Smooth muscle cell (in vitro differentiated cells): ENCODE results near the gene STUM. TPM values are rescaled to one million over a fixed set of nuclear protein-coding genes. Genes with fewer than 3 reads are reported as not detected.

ENCODE experiments used
- DNase-seq: peaks from one replicate; lab custom pipeline; 2025; ENCODE audit not compliant: unreplicated experiment; lab: John Stamatoyannopoulos, UW
- H2AFZ ChIP-seq: fragments of 200-600 bp; sonication (generic); 2 replicates; pipeline ENCODE4 v1.6.0; 2016; ENCODE audit warnings: antibody characterized with exemption, low read depth, mild to moderate bottlenecking
- H3F3A ChIP-seq: fragments of 200-600 bp; sonication (generic); 2 replicates; pipeline ENCODE4 v1.6.0; 2017; ENCODE audit warnings: antibody characterized with exemption, low read depth
- H3K27ac ChIP-seq: fragments of 200-600 bp; sonication (generic); 2 replicates; pipeline ENCODE4 v1.5.1; 2016; ENCODE audit warnings: low read depth, mild to moderate bottlenecking
- H3K27me3 ChIP-seq: fragments of 200-600 bp; sonication (generic); 2 replicates; pipeline ENCODE4 v1.6.1; 2016; ENCODE audit warnings: low read depth, mild to moderate bottlenecking
- H3K36me3 ChIP-seq: fragments of 200-600 bp; sonication (generic); 2 replicates; pipeline ENCODE4 v1.5.1; 2016; ENCODE audit warnings: low read depth
- H3K4me1 ChIP-seq: fragments of 200-600 bp; sonication (generic); 2 replicates; pipeline ENCODE4 v1.5.1; 2016; ENCODE audit warnings: low read depth
- H3K4me2 ChIP-seq: fragments of 200-600 bp; sonication (generic); 2 replicates; pipeline ENCODE4 v1.6.0; 2016; ENCODE audit warnings: mild to moderate bottlenecking
- H3K4me3 ChIP-seq: fragments of 200-600 bp; sonication (generic); 2 replicates; pipeline ENCODE4 v1.5.1; 2016; ENCODE audit warnings: mild to moderate bottlenecking
- H3K79me2 ChIP-seq: fragments of 200-600 bp; sonication (generic); 2 replicates; pipeline ENCODE4 v1.6.0; 2016; ENCODE audit warnings: low read depth, mild to moderate bottlenecking
- H3K9ac ChIP-seq: fragments of 200-600 bp; sonication (generic); 2 replicates; pipeline ENCODE4 v1.6.0; 2016; ENCODE audit warnings: low read depth
- H3K9me3 ChIP-seq: fragments of 200-600 bp; sonication (generic); replicated peaks from 2 replicates; pipeline ENCODE4 v1.5.1; 2016; ENCODE audit warnings: low read depth
- H4K20me1 ChIP-seq: fragments of 200-600 bp; sonication (generic); 2 replicates; pipeline ENCODE4 v1.6.0; 2016; ENCODE audit warnings: low read depth
- WGBS: methylation state at CpG from one replicate; pipeline ENCODE4 v1.1.7; 2016; ENCODE audit warnings: low lambda C conversion rate; 5-methylcytosine and 5-hydroxymethylcytosine counted together
- polyA plus RNA-seq: library from polyadenylated mRNA; unstranded; fragments of >200 nt; fragmentation: Nextera tagmentation; extraction: Ambion mirVana; gene quantifications from 2 replicates; pipeline ENCODE4 v1.2.1, GENCODE V29; 2016
- total RNA-seq: library from RNA; depleted of rRNA; stranded (reverse); fragments of >200 nt; gene quantifications from 2 replicates; pipeline ENCODE4 v1.2.3, GENCODE V29; 2014
- TF ChIP-seq, protein P1 (sequence below): fragments of 200-600 bp; sonication (generic); IDR thresholded peaks from 2 replicates; pipeline ENCODE4 v1.5.1; 2017; ENCODE audit warnings: borderline replicate concordance, mild to moderate bottlenecking, antibody characterized with exemption; ENCODE audit not compliant: insufficient read depth, poor library complexity, severe bottlenecking

STUM gene
- total and polyA plus RNA-seq, 2 experiments from 2014 or later: 0.04 TPM; not detected in 1

DNA sequence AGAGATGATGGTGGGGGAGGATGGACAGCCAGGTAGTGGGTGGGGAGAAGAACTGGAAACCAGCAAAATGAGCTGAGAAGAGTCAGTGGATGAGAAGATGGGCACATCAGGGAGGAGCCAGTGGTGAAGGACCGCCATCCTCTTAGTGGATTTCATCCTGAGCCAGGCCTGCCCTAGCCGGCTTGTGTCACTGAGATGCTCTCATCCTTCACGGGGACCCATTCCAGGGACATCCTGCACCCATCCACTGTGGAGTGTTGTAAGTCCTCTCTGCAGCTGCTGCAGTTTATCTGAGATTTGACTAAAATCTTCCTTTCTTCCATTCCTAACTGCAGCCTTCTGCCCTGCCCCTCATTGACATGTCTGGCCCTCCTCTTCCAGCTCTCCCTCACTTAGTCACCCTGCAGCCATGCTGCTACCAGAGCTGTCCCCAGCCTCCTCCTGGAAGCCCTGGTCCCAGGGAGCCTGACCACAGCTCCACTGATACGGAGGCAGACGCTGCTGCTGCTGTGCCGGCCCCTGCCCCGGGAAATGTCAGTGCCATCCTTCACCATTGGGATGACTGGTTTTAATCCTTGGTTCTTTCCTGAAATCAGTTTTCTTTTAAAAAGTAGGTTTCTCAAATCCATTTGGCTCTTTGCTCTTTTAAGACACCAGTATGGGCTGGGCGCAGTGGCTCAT lies 33.2 kb downstream of the STUM start:
- no peaks in the 10 kb centered on the region for H3K36me3 ChIP-seq
- WGBS: 79% methylated on average over 8 of the region's 8 CpGs
- H2AFZ ChIP-seq: no peak overlapping the region
- H3K27ac ChIP-seq: no peak overlapping the region
- H3K9ac ChIP-seq: no peak overlapping the region
- no peaks in the 10 kb centered on the region for H4K20me1 ChIP-seq
- H3K4me3 ChIP-seq: no peak overlapping the region
- no peaks in the 10 kb centered on the region for H3K9me3 ChIP-seq
- TF ChIP-seq, protein P1, sequence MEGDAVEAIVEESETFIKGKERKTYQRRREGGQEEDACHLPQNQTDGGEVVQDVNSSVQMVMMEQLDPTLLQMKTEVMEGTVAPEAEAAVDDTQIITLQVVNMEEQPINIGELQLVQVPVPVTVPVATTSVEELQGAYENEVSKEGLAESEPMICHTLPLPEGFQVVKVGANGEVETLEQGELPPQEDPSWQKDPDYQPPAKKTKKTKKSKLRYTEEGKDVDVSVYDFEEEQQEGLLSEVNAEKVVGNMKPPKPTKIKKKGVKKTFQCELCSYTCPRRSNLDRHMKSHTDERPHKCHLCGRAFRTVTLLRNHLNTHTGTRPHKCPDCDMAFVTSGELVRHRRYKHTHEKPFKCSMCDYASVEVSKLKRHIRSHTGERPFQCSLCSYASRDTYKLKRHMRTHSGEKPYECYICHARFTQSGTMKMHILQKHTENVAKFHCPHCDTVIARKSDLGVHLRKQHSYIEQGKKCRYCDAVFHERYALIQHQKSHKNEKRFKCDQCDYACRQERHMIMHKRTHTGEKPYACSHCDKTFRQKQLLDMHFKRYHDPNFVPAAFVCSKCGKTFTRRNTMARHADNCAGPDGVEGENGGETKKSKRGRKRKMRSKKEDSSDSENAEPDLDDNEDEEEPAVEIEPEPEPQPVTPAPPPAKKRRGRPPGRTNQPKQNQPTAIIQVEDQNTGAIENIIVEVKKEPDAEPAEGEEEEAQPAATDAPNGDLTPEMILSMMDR: no peak
- H3K4me1 ChIP-seq: no peaks in the 10 kb centered on the region
- H3K27me3 ChIP-seq: no peaks in the 10 kb centered on the region
- no peak for DNase-seq
- no peaks in the 10 kb centered on the region for H3F3A ChIP-seq
- H3K79me2 ChIP-seq: no peaks in the 10 kb centered on the region
- H3K4me2 ChIP-seq: no peak overlapping the region

DNA sequence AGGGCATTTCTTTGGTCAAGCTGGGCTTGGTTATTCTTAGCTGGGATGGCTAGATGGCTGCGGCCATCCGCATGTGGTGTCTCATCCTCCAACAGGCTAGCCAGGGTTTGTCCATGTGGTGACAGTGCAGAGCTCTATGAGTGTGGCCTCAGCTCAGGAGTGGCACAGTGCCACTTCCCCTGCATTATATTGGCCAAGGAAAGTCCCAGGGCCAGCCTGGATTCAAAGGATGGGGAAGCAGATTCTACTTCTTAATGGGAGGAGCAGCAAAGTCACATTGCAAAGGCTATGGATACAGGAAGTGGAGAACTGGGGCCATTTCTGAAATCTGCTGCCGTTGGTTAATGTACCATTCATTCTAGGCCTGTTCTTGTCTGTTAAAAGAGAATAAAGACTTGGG lies 34.4 kb downstream of the STUM start:
- TF ChIP-seq, protein P1: no peak
- H3K4me2 ChIP-seq: no peak overlapping the region
- WGBS: 91% methylated on average over 3 of the region's 3 CpGs
- H3K27ac ChIP-seq: no peak overlapping the region
- no peaks in the 10 kb centered on the region for H4K20me1 ChIP-seq
- DNase-seq: no peak
- H3K27me3 ChIP-seq: no peaks in the 10 kb centered on the region
- no peaks in the 10 kb centered on the region for H3K9me3 ChIP-seq
- H3K79me2 ChIP-seq: no peaks in the 10 kb centered on the region
- H2AFZ ChIP-seq: no peak overlapping the region
- no peak overlapping the region for H3K9ac ChIP-seq
- H3K4me1 ChIP-seq: no peaks in the 10 kb centered on the region
- no peaks in the 10 kb centered on the region for H3K36me3 ChIP-seq
- no peak overlapping the region for H3K4me3 ChIP-seq
- no peaks in the 10 kb centered on the region for H3F3A ChIP-seq

DNA sequence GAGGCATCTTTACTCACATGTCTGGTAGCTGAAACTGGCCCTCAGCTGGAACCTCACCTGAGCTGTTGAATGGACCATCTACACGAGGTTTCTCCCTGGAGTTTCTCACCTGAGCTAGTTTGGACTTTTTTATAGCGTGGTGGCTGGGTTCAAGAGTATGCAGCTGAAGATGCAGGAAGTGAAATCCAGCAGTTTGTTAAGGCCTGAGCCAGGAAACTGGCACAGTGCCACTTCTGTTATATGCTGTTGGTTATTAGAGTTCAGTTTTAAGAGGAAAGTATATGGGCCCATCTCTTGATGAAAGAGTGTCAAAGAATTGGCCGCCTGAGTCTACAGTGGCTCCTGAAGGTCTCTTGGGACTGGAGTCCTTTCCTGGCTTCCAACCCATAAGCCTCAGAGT lies 35.6 kb downstream of the STUM start:
- H4K20me1 ChIP-seq: no peaks in the 10 kb centered on the region
- no peak overlapping the region for H3K4me2 ChIP-seq
- H3K79me2 ChIP-seq: no peaks in the 10 kb centered on the region
- H3K9ac ChIP-seq: no peak overlapping the region
- DNase-seq: no peak
- H2AFZ ChIP-seq: no peak overlapping the region
- no peaks in the 10 kb centered on the region for H3F3A ChIP-seq
- no peaks in the 10 kb centered on the region for H3K4me1 ChIP-seq
- H3K27ac ChIP-seq: no peak overlapping the region
- no peaks in the 10 kb centered on the region for H3K27me3 ChIP-seq
- TF ChIP-seq, protein P1: no peak
- 91% methylated on average over 3 of the region's 3 CpGs for WGBS
- H3K4me3 ChIP-seq: no peak overlapping the region
- H3K9me3 ChIP-seq: no peaks in the 10 kb centered on the region
- no peaks in the 10 kb centered on the region for H3K36me3 ChIP-seq

DNA sequence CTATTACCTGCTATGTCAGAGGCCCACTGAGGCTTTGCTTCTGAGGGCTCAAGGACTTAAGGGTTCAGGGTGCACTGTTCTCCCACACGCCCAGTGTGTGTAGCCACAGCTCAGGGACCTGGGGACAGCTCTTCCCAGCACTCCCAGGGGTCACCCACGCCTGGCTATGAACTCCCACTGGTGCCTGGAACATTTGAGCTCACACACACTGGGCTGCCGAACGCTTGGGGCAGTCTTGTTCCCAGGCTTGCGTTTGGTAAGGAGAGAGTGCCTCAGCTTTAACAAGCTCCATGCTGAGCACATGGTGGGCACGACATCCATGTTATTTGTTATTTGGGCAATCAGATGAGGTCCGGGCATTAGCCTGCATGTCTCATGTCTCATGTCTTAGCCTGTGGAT lies 37.6 kb downstream of the STUM start:
- no peaks in the 10 kb centered on the region for H4K20me1 ChIP-seq
- 88% methylated on average over 7 of the region's 7 CpGs for WGBS
- no peak overlapping the region for H3K4me2 ChIP-seq
- no peaks in the 10 kb centered on the region for H3K9me3 ChIP-seq
- no peak for DNase-seq
- no peak overlapping the region for H2AFZ ChIP-seq
- H3K27me3 ChIP-seq: no peaks in the 10 kb centered on the region
- no peak overlapping the region for H3K27ac ChIP-seq
- TF ChIP-seq, protein P1: no peak
- H3K9ac ChIP-seq: no peak overlapping the region
- H3K79me2 ChIP-seq: no peaks in the 10 kb centered on the region
- H3F3A ChIP-seq: no peaks in the 10 kb centered on the region
- no peaks in the 10 kb centered on the region for H3K36me3 ChIP-seq
- no peaks in the 10 kb centered on the region for H3K4me1 ChIP-seq
- no peak overlapping the region for H3K4me3 ChIP-seq
